Measurements from ENCODE around the gene VRTN. TPM values are rescaled to one million over a fixed set of nuclear protein-coding genes. Genes with fewer than 3 reads are reported as not detected.

VRTN gene
- total RNA-seq, 4 donors from 2014 or later, result not detected

GRCh38 chr14:74358176-74358829 lies 10.0 kb downstream of the VRTN start:
- 100% methylated on average over 1 to 5 of the region's 17 CpGs for WGBS, 2 donors (ENCODE audit: low coverage in 1 of 2)
- Histone ChIP-seq H3K4me3 (no peak overlapping the region), H3K27ac (no peak overlapping the region), H3K4me1 (peaks cover 0 to 7% (median 0%) of the 10 kb centered on the region in 3 donors), H3K9me3 (no peaks in the 10 kb centered on the region), H3K36me3 (no peaks in the 10 kb centered on the region), H3K27me3 (peaks cover 31% of the 10 kb centered on the region)
- TF ChIP-seq EP300 (IDR thresholded peaks at IDR 0.05), result no peak
- TF ChIP-seq, protein P1, sequence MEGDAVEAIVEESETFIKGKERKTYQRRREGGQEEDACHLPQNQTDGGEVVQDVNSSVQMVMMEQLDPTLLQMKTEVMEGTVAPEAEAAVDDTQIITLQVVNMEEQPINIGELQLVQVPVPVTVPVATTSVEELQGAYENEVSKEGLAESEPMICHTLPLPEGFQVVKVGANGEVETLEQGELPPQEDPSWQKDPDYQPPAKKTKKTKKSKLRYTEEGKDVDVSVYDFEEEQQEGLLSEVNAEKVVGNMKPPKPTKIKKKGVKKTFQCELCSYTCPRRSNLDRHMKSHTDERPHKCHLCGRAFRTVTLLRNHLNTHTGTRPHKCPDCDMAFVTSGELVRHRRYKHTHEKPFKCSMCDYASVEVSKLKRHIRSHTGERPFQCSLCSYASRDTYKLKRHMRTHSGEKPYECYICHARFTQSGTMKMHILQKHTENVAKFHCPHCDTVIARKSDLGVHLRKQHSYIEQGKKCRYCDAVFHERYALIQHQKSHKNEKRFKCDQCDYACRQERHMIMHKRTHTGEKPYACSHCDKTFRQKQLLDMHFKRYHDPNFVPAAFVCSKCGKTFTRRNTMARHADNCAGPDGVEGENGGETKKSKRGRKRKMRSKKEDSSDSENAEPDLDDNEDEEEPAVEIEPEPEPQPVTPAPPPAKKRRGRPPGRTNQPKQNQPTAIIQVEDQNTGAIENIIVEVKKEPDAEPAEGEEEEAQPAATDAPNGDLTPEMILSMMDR (IDR thresholded peaks at IDR 0.05), result no peak
- TF ChIP-seq POLR2A (IDR thresholded peaks at IDR 0.05), result no peak
- no peak for TF ChIP-seq POLR2AphosphoS5 (IDR thresholded peaks at IDR 0.05)
- no peak for ATAC-seq

DNA sequence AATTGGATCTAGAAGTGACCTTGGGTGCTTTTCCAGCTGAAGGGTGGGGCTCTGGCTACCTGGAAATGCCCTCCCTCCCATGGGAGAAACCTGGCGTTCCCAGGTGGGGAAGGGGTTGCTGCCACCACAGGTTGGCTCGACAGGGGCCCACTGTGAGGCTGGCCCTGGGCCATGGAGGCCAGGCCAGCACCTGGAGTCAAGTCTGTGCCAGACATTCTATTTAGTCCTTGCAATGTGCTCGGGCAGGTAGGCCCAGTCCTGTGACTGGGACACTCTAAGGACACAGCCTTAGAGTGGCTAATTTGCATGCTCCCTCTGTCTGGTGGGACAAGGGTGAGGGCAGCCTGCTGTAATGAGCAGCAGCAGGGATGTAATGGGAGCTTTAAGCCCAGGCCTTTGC lies 11.9 kb downstream of the VRTN start:
- Histone ChIP-seq H3K4me3 (no peak overlapping the region), H3K4me1 (peaks cover 0 to 7% (median 0%) of the 10 kb centered on the region in 3 donors), H3K27me3 (peaks cover 40% of the 10 kb centered on the region), H3K27ac (no peak overlapping the region), H3K9me3 (no peaks in the 10 kb centered on the region), H3K36me3 (no peaks in the 10 kb centered on the region)
- no peak for ATAC-seq
- WGBS, 2 donors (ENCODE audit: low coverage in 1 of 2), result 63% methylated on average over 2 of the region's 3 CpGs; no CpG with 5 or more reads in 1 of the 2 donors
- no peak for TF ChIP-seq POLR2AphosphoS5 (IDR thresholded peaks at IDR 0.05)
- TF ChIP-seq EP300 (IDR thresholded peaks at IDR 0.05), result no peak

DNA sequence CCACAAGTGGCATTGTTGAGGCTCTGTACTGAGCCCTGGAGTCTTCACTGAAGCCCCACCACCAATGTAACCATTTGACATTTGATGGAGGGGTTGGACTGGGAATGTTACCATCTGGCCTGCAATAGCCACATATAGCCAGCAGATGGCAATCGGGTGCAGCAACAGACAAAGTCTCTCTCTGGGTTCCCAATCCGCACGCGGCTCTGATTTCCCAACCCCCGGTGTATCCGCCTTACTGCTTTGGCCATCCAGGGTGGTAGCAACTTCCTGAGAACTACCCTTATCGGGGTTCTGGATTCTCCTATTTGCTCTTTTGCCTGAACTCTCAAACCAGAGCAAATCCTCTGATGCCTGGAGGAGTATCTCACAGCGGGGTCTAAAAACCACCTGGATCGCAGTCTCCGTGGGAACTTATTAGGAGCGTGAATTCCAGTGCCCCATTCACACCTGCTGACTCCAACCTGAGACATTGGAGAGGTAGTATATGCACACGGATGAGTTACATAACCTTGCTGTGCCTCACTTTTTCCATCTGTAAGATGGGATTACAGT lies 14.2 kb downstream of the VRTN start:
- ATAC-seq, result peak; percentile 83
- H3K4me3 ChIP-seq, result no peak overlapping the region
- H3K36me3 ChIP-seq, result no peaks in the 10 kb centered on the region
- TF ChIP-seq, protein P1 (IDR thresholded peaks at IDR 0.05), result peak; percentile 89 to 93 (median 92)
- TF ChIP-seq POLR2A (IDR thresholded peaks at IDR 0.05), result no peak
- H3K4me1 ChIP-seq, result peaks cover 0 to 7% (median 0%) of the 10 kb centered on the region in 3 donors
- no peak overlapping the region for H3K27ac ChIP-seq
- 12 to 21% methylated on average over 8 of the region's 12 CpGs for WGBS, 2 donors (ENCODE audit: low coverage in 1 of 2)
- H3K9me3 ChIP-seq, result no peaks in the 10 kb centered on the region
- peaks cover 55% of the 10 kb centered on the region for H3K27me3 ChIP-seq

- H3K9me3 ChIP-seq, result no peaks in the 10 kb centered on the region
- H3K4me3 ChIP-seq, result no peak overlapping the region
- no peak for TF ChIP-seq POLR2A (IDR thresholded peaks at IDR 0.05)
- no peak for TF ChIP-seq POLR2AphosphoS5 (IDR thresholded peaks at IDR 0.05)
- no peak for TF ChIP-seq EP300 (IDR thresholded peaks at IDR 0.05)
- TF ChIP-seq, protein P1 (IDR thresholded peaks at IDR 0.05), result no peak
- H3K36me3 ChIP-seq, result no peaks in the 10 kb centered on the region
- H3K27ac ChIP-seq, result no peak overlapping the region
- WGBS, 2 donors (ENCODE audit: low coverage in 1 of 2), result 40 to 59% methylated on average over 1 to 4 of the region's 7 CpGs
- no peak for ATAC-seq
- peaks cover 43% of the 10 kb centered on the region for H3K27me3 ChIP-seq
- H3K4me1 ChIP-seq, result peaks cover 0 to 7% (median 0%) of the 10 kb centered on the region in 3 donors
These were observed 16.1 kb downstream of the VRTN start for GRCh38 chr14:74364271-74364880.

GRCh38 chr14:74368026-74368425 lies 19.8 kb downstream of the VRTN start:
- TF ChIP-seq POLR2AphosphoS5 (IDR thresholded peaks at IDR 0.05) (no peak), EP300 (IDR thresholded peaks at IDR 0.05) (no peak), POLR2A (IDR thresholded peaks at IDR 0.05) (no peak)
- TF ChIP-seq, protein P1 (IDR thresholded peaks at IDR 0.05), result no peak
- WGBS, 2 donors (ENCODE audit: low coverage in 1 of 2), result 92 to 97% methylated on average over 5 to 6 of the region's 6 CpGs

More at GRCh38 chr14:74368026-74368425, 19.8 kb downstream of the VRTN start:
- Histone ChIP-seq H3K4me3 (no peak overlapping the region), H3K27ac (no peak overlapping the region), H3K4me1 (no peaks in the 10 kb centered on the region), H3K36me3 (no peaks in the 10 kb centered on the region), H3K27me3 (peaks cover 38% of the 10 kb centered on the region), H3K9me3 (no peaks in the 10 kb centered on the region)
- no peak for ATAC-seq
